ENCODE data around the gene ZAP70. TPM values are rescaled to one million over a fixed set of nuclear protein-coding genes. Genes with fewer than 3 reads are reported as not detected.

The ZAP70 gene
- polyA plus RNA-seq, 1 donor (not counting 4 experiments of a cell fraction or from before 2014, with no cell fraction given), result 1.6 TPM

- peaks cover 7% of the 10 kb centered on the region for H3K4me1 ChIP-seq (ENCODE audit: control insufficient read depth, extremely low read depth, insufficient read depth, low read length)
- no peaks in the 10 kb centered on the region for H3K9me1 ChIP-seq (ENCODE audit: control insufficient read depth, extremely low read depth, insufficient read depth, low read length)
- DNase-seq (ENCODE audit: low read depth, low spot score) (no peak), FAIRE-seq (no peak)
- H3K79me2 ChIP-seq (ENCODE audit: control insufficient read depth, insufficient read depth, low read length), result no peaks in the 10 kb centered on the region
- H4K20me1 ChIP-seq (ENCODE audit: control insufficient read depth, extremely low read depth, insufficient read depth, low read length), result no peaks in the 10 kb centered on the region
- no peak overlapping the region for H3K4me2 ChIP-seq (ENCODE audit: control insufficient read depth, extremely low read depth, insufficient read depth, low read depth, low read length)
- H3K36me3 ChIP-seq (ENCODE audit: control insufficient read depth in 2 of 2, extremely low read depth in 1 of 2, insufficient read depth in 2 of 2, low read length in 2 of 2), result peaks cover 36 to 46% of the 10 kb centered on the region in 2 experiments
- no peaks in the 10 kb centered on the region for H3K9me3 ChIP-seq (ENCODE audit: control insufficient read depth, low read depth, low read length)
- H3K27ac ChIP-seq (ENCODE audit: control insufficient read depth, insufficient read depth, low read length), result no peak overlapping the region
- TF ChIP-seq EZH2 (IDR thresholded peaks at IDR 0.05; ENCODE audit: low read length) (no peak), CTCF (optimal IDR thresholded peaks at IDR 0.05 in 1 of 3, IDR thresholded peaks at IDR 0.05 in 1 of 3, conservative IDR thresholded peaks at IDR 0.05 in 1 of 3; ENCODE audit: extremely low read depth in 1 of 3, insufficient read depth in 2 of 3, low read length in 3 of 3) (no peak)
- no peak overlapping the region for H3K4me3 ChIP-seq (ENCODE audit: control insufficient read depth in 2 of 3, extremely low read depth in 1 of 3, insufficient read depth in 2 of 3, low read depth in 1 of 3, low read length in 3 of 3)
- no peak overlapping the region for H3K9ac ChIP-seq (ENCODE audit: control insufficient read depth, extremely low read depth, insufficient read depth, low read length)
- H2AFZ ChIP-seq (ENCODE audit: control insufficient read depth, low read length), result no peak overlapping the region
- H3K27me3 ChIP-seq (ENCODE audit: control insufficient read depth, extremely low read depth, insufficient read depth, low read length), result no peaks in the 10 kb centered on the region
- dilution Hi-C loops (cut with MboI; ENCODE audit: extremely low pct_ligation_motif_present, low sequenced_read_pairs), result no loop called here
Measured at GRCh38 chr2:97760480-97761049, 47.2 kb downstream of the ZAP70 start.

GRCh38 chr2:97761192-97761591, 47.8 kb downstream of the ZAP70 start:
- dilution Hi-C loops (cut with MboI; ENCODE audit: extremely low pct_ligation_motif_present, low sequenced_read_pairs), result no loop called here
- TF ChIP-seq CTCF (optimal IDR thresholded peaks at IDR 0.05 in 1 of 3, IDR thresholded peaks at IDR 0.05 in 1 of 3, conservative IDR thresholded peaks at IDR 0.05 in 1 of 3; ENCODE audit: extremely low read depth in 1 of 3, insufficient read depth in 2 of 3, low read length in 3 of 3) (no peak), EZH2 (IDR thresholded peaks at IDR 0.05; ENCODE audit: low read length) (no peak)
- H3K9ac ChIP-seq (ENCODE audit: control insufficient read depth, extremely low read depth, insufficient read depth, low read length), result no peak overlapping the region
- peaks cover 32 to 45% of the 10 kb centered on the region in 2 experiments for H3K36me3 ChIP-seq (ENCODE audit: control insufficient read depth in 2 of 2, extremely low read depth in 1 of 2, insufficient read depth in 2 of 2, low read length in 2 of 2)
- no peak overlapping the region for H3K4me2 ChIP-seq (ENCODE audit: control insufficient read depth, extremely low read depth, insufficient read depth, low read depth, low read length)
- H3K9me1 ChIP-seq (ENCODE audit: control insufficient read depth, extremely low read depth, insufficient read depth, low read length), result no peaks in the 10 kb centered on the region
- no peaks in the 10 kb centered on the region for H3K9me3 ChIP-seq (ENCODE audit: control insufficient read depth, low read depth, low read length)
- no peak overlapping the region for H3K4me3 ChIP-seq (ENCODE audit: control insufficient read depth in 2 of 3, extremely low read depth in 1 of 3, insufficient read depth in 2 of 3, low read depth in 1 of 3, low read length in 3 of 3)
- H3K27ac ChIP-seq (ENCODE audit: control insufficient read depth, insufficient read depth, low read length), result no peak overlapping the region
- no peaks in the 10 kb centered on the region for H4K20me1 ChIP-seq (ENCODE audit: control insufficient read depth, extremely low read depth, insufficient read depth, low read length)
- no peak for DNase-seq (ENCODE audit: low read depth, low spot score)
- H2AFZ ChIP-seq (ENCODE audit: control insufficient read depth, low read length), result no peak overlapping the region
- no peak for FAIRE-seq
- no peaks in the 10 kb centered on the region for H3K79me2 ChIP-seq (ENCODE audit: control insufficient read depth, insufficient read depth, low read length)
- H3K27me3 ChIP-seq (ENCODE audit: control insufficient read depth, extremely low read depth, insufficient read depth, low read length), result no peaks in the 10 kb centered on the region
- peaks cover 7% of the 10 kb centered on the region for H3K4me1 ChIP-seq (ENCODE audit: control insufficient read depth, extremely low read depth, insufficient read depth, low read length)

All from keratinocyte (primary cell).